Liver (tissue), 9 donors: ENCODE measurements around the gene CDC42. TPM values are rescaled to one million over a fixed set of nuclear protein-coding genes. Genes with fewer than 3 reads are reported as not detected.

Experiments used
- DNase-seq: peaks from one replicate; pipeline ENCODE4 v3.0.0-alpha.2; 2017; ENCODE audit warnings: low spot score
- H3K27ac ChIP-seq, 2 donors: one replicate each; pipeline ENCODE4 v1.7.0; 2013; ENCODE audit warnings: inconsistent platforms in 2 of 2, low read length in 2 of 2, control low read depth in 1 of 2, low read depth in 1 of 2, mild to moderate bottlenecking in 1 of 2
- H3K27me3 ChIP-seq, 4 donors: one replicate each; pipeline versions ENCODE4 v1.6.1 to v1.7.0; 2013; ENCODE audit warnings: low read length in 3 of 4, inconsistent platforms in 1 of 4, mild to moderate bottlenecking in 1 of 4, moderate library complexity in 1 of 4; ENCODE audit not compliant: control insufficient read depth in 4 of 4, insufficient read depth in 4 of 4
- H3K36me3 ChIP-seq, 4 donors: one replicate each; pipeline versions ENCODE4 v1.6.1 to v1.7.0; 2013; ENCODE audit warnings: low read length in 3 of 4, mild to moderate bottlenecking in 3 of 4, low read depth in 1 of 4, moderate library complexity in 1 of 4; ENCODE audit not compliant: control insufficient read depth in 4 of 4, insufficient read depth in 3 of 4
- H3K4me1 ChIP-seq, 4 donors: one replicate each; pipeline versions ENCODE4 v1.6.1 to v1.7.0; 2013; ENCODE audit warnings: low read length in 3 of 4, mild to moderate bottlenecking in 3 of 4, moderate library complexity in 1 of 4; ENCODE audit not compliant: control insufficient read depth in 4 of 4, insufficient read depth in 4 of 4
- H3K4me3 ChIP-seq, 3 donors: one replicate each; pipeline versions ENCODE4 v1.6.1 to v1.7.0; 2013; ENCODE audit warnings: low read length in 3 of 3, control low read depth in 1 of 3, low read depth in 1 of 3, mild to moderate bottlenecking in 1 of 3
- H3K9ac ChIP-seq, 2 donors: one replicate each; pipeline ENCODE4 v1.7.0; 2013; ENCODE audit warnings: low read length in 2 of 2, mild to moderate bottlenecking in 2 of 2, moderate library complexity in 2 of 2, control low read depth in 1 of 2, low read depth in 1 of 2
- H3K9me3 ChIP-seq, 4 donors: one replicate each; pipeline versions ENCODE4 v1.6.1 to v1.7.0; 2013; ENCODE audit warnings: low read length in 3 of 4; ENCODE audit not compliant: control insufficient read depth in 4 of 4
- EGR1 ChIP-seq, 2 donors: IDR thresholded peaks; 2 replicates each; pipeline ENCODE4 v1.6.1; 2016 to 2018; ENCODE audit warnings: antibody characterized with exemption in 2 of 2, low read depth in 2 of 2
- FOXA1 ChIP-seq: IDR thresholded peaks from 2 replicates; pipeline ENCODE4 v1.6.1; 2016; ENCODE audit warnings: antibody characterized with exemption
- FOXA2 ChIP-seq: IDR thresholded peaks from 2 replicates; pipeline ENCODE4 v1.6.1; 2016; ENCODE audit warnings: antibody characterized with exemption
- GABPA ChIP-seq, 2 donors: IDR thresholded peaks in 1 of 2; conservative IDR thresholded peaks in 1 of 2; 2 replicates each; pipeline ENCODE4 v1.6.1; 2016; ENCODE audit warnings: antibody characterized with exemption in 2 of 2, mild to moderate bottlenecking in 1 of 2, moderate library complexity in 1 of 2
- HNF4A ChIP-seq, 2 donors: conservative IDR thresholded peaks; 2 replicates each; pipeline ENCODE4 v1.6.1; 2016; ENCODE audit warnings: antibody characterized with exemption in 2 of 2, mild to moderate bottlenecking in 2 of 2
- HNF4G ChIP-seq: IDR thresholded peaks from 2 replicates; pipeline ENCODE4 v1.6.1; 2016; ENCODE audit warnings: antibody characterized with exemption
- JUND ChIP-seq, 2 donors: IDR thresholded peaks; 2 replicates each; pipeline ENCODE4 v1.6.1; 2016; ENCODE audit warnings: antibody characterized with exemption in 2 of 2
- MAX ChIP-seq: IDR thresholded peaks from 2 replicates; pipeline ENCODE4 v1.6.1; 2016; ENCODE audit warnings: antibody characterized with exemption
- NR2F2 ChIP-seq: IDR thresholded peaks from 2 replicates; pipeline ENCODE4 v1.6.1; 2016; ENCODE audit warnings: antibody characterized with exemption
- RAD21 ChIP-seq, 2 donors: IDR thresholded peaks; 2 replicates each; pipeline ENCODE4 v1.6.1; 2016; ENCODE audit warnings: antibody characterized with exemption in 2 of 2, mild to moderate bottlenecking in 2 of 2
- REST ChIP-seq: IDR thresholded peaks from 2 replicates; pipeline ENCODE4 v1.6.1; 2016; ENCODE audit warnings: antibody characterized with exemption, mild to moderate bottlenecking
- RXRA ChIP-seq, 2 donors: IDR thresholded peaks; 2 replicates each; pipeline ENCODE4 v1.6.1; 2017 to 2018; ENCODE audit warnings: antibody characterized with exemption in 2 of 2, mild to moderate bottlenecking in 1 of 2
- TAF1 ChIP-seq: conservative IDR thresholded peaks from 2 replicates; pipeline ENCODE4 v1.6.1; 2016; ENCODE audit warnings: antibody characterized with exemption, mild to moderate bottlenecking
- YY1 ChIP-seq: IDR thresholded peaks from 2 replicates; pipeline ENCODE4 v1.6.1; 2016; ENCODE audit warnings: antibody characterized with exemption, mild to moderate bottlenecking
- ZBTB33 ChIP-seq: IDR thresholded peaks from 2 replicates; pipeline ENCODE4 v1.6.1; 2016; ENCODE audit warnings: antibody characterized with exemption
- WGBS: extraction: QIAGEN DNeasy Blood & Tissue Kit; methylation state at CpG from one replicate; pipeline ENCODE4 v1.1.7; 2013; 5-methylcytosine and 5-hydroxymethylcytosine counted together
- polyA plus RNA-seq, 2 donors: library from polyadenylated mRNA; stranded (reverse) in 1 of 2; unstranded in 1 of 2; fragments of 200-250 nt in 1 of 2; fragments of >200 nt in 1 of 2; fragmentation: Nextera tagmentation in 1 of 2; extraction: Ambion mirVana in 1 of 2; gene quantifications; one replicate each; pipeline versions ENCODE4 v1.2.1 to v1.2.3, GENCODE V29; 2013 to 2015
- total RNA-seq, 2 donors: library from RNA; depleted of rRNA; stranded (reverse); fragments of >200 nt; gene quantifications; one replicate each; pipeline ENCODE4 v1.2.3, GENCODE V29; 2014
- donor health status: healthy.
- donor health status: healthy.
- donor health status: healthy.
- donor health status: healthy.
- donor health status: healthy.

CDC42 gene
- total and polyA plus RNA-seq, 4 donors, result 40.3 to 140 (median 69.0) TPM

GRCh38 chr1:22118291-22118992, 65.9 kb downstream of the CDC42 start:
- TF ChIP-seq REST (no peak), FOXA2 (no peak), ZBTB33 (no peak)
- H3K27me3 ChIP-seq, result no peaks in the 10 kb centered on the region
- H3K36me3 ChIP-seq, result no peaks in the 10 kb centered on the region
- no peaks in the 10 kb centered on the region for H3K9me3 ChIP-seq
- H3K4me3 ChIP-seq, result no peak overlapping the region
- peaks cover 0 to 3% (median 0%) of the 10 kb centered on the region in 4 donors for H3K4me1 ChIP-seq
- 70% methylated on average over 8 of the region's 8 CpGs for WGBS
- no peak for DNase-seq
- H3K27ac ChIP-seq, result no peak overlapping the region
- no peak overlapping the region for H3K9ac ChIP-seq

GRCh38 chr1:22119626-22120468, 67.3 kb downstream of the CDC42 start:
- peaks cover 0 to 3% (median 0%) of the 10 kb centered on the region in 4 donors for H3K4me1 ChIP-seq
- TF ChIP-seq EGR1 (IDR thresholded peaks at IDR 0.05; ENCODE audit: low read depth in 2 of 2) (no peak), YY1 (no peak), RAD21 (IDR thresholded peaks at IDR 0.05) (no peak), TAF1 (no peak), GABPA (IDR thresholded peaks at IDR 0.05 in 1 of 2, conservative IDR thresholded peaks at IDR 0.05 in 1 of 2) (no peak), REST (no peak), NR2F2 (no peak), RXRA (IDR thresholded peaks at IDR 0.05) (no peak), HNF4A (conservative IDR thresholded peaks at IDR 0.05) (no peak), FOXA1 (no peak), JUND (IDR thresholded peaks at IDR 0.05) (no peak), MAX (no peak), HNF4G (no peak)
- no peaks in the 10 kb centered on the region for H3K9me3 ChIP-seq
- H3K36me3 ChIP-seq, result no peaks in the 10 kb centered on the region
- no peak overlapping the region for H3K27ac ChIP-seq
- no peak overlapping the region for H3K9ac ChIP-seq
- H3K4me3 ChIP-seq, result no peak overlapping the region
- no peak for DNase-seq
- WGBS, result 97% methylated on average over 44 of the region's 44 CpGs
- no peaks in the 10 kb centered on the region for H3K27me3 ChIP-seq
